T-helper 2 cell treated with Interferon-gamma antibody and Interleukin-4, amounts not matched to agents 5 μg/mL and 100 μg/mL, for 36 hours (primary cell): ENCODE results near the gene ZMYM2.

Experiments used
- DNase-seq: peaks from one replicate; pipeline ENCODE4 v3.0.0; 2021; ENCODE audit warnings: low spot score
- H3K27ac Mint-ChIP-seq: one replicate; pipeline ENCODE4 v1.8.0; 2021; ENCODE audit warnings: mild to moderate bottlenecking, mixed read lengths
- H3K27me3 Mint-ChIP-seq: one replicate; pipeline ENCODE4 v1.8.0; 2021; ENCODE audit warnings: low read depth, mixed read lengths
- H3K36me3 Mint-ChIP-seq: one replicate; pipeline ENCODE4 v1.8.0; 2021; ENCODE audit warnings: low read depth, mixed read lengths
- H3K4me1 Mint-ChIP-seq: one replicate; pipeline ENCODE4 v1.8.0; 2021; ENCODE audit warnings: low read depth, mixed read lengths
- H3K4me3 Mint-ChIP-seq: one replicate; pipeline ENCODE4 v1.8.0; 2022; ENCODE audit warnings: mild to moderate bottlenecking, moderate library complexity, mixed read lengths
- H3K9me3 Mint-ChIP-seq: one replicate; pipeline ENCODE4 v1.8.0; 2021; ENCODE audit warnings: mixed read lengths

The ZMYM2 gene

DNA sequence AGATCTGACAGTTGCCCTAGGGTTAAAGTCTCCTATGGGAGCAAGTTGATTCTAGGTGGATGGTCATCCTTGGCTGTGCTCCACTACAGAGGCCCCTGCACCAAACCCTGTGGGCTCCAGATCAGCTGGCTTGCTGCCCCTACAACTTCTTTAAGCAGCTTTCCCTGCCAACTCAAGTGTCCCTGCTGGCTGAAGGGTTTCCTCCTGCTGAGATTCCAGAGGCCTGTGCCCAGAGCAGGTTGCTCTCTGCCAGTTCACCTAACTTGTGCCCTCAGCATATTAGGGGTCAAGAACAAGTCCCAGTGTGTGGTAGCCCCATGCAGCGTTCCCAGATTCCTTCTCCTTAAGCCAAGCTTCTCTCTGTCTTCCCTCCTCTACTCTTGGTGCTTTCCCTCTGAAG, 85.6 kb downstream of the ZMYM2 start:
- DNase-seq = no peak
- peaks cover 16% of the 10 kb centered on the region for H3K4me1 Mint-ChIP-seq
- peaks cover 13% of the 10 kb centered on the region for H3K9me3 Mint-ChIP-seq
- no peaks in the 10 kb centered on the region for H3K27me3 Mint-ChIP-seq
- no peak overlapping the region for H3K4me3 Mint-ChIP-seq
- peak overlapping the region; percentile 61 for H3K27ac Mint-ChIP-seq
- peaks cover 50% of the 10 kb centered on the region for H3K36me3 Mint-ChIP-seq

DNA sequence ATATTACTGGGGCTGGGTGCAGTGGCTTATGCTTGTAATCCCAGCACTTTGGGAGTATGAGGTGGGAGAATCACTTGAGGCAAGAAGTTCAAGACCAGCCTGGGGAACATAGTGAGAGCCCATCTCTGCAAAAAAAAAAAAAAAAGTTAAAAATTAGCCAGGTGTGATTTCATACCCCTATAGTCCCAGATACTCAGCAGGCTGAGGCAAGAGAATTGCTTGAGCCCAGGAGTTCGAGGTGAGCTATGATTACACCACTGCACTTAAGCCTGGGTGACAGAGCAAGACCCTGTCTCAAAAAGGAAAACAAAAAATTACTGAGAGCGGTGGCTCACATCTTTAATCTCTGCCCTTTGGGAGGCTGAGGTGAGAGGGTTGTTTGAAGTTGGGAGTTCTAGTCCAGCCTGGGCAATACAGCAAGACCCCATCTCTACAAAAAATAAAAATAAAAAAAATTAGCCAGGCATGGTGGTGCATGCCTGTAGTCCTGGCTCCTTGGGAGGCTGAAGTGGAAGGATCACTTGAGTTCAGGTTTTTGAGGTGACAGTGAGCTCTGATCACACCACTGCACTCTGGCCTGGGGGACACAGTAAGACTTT, 87.5 kb downstream of the ZMYM2 start:
- Mint-ChIP-seq H3K36me3 (peaks cover 34% of the 10 kb centered on the region), H3K4me3 (no peak overlapping the region), H3K27ac (no peak overlapping the region), H3K4me1 (peaks cover 21% of the 10 kb centered on the region), H3K27me3 (no peaks in the 10 kb centered on the region), H3K9me3 (no peaks in the 10 kb centered on the region)
- DNase-seq = no peak

DNA sequence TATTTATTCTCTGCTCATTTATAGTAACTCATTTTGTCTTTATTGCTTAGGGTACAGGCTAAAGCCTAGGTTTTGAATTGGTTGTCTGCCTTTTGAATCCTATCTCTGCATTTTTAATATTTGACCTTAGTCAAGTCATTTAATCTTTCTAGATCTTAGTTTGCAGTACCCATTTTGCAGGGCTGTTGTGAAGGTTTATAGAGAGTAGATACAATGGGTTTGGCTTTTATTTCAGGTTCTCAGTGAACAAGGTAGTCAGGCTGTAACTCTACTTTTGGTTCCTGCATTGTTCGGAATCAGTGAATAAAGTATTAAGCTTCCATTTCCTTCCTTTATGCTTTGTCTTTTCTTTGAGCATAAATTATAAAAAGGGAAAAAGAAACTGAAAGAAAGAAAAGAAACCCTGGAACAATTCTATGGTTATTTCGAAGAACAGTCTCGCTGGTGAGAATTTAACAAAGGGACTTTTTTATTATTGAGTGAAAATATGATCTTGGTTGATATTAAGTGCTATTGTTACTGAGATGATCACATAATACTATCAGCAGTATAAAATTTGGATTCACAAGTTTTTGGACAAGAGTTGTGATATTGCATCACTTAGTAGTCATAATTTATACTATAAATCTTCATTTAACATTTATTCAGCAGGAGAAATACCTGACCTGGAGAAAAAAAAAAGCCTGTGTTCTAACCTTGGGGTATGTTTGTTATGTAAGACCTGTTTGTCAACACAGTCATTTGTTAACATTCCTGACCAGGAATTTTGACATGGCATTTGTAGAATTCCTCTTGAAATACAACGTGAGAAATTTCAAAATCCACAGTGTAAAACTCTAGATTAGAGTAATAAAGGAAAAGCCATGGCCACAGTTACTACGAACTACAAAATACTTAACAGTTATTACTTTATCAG, 91.3 kb downstream of the ZMYM2 start:
- peaks cover 16% of the 10 kb centered on the region for H3K4me1 Mint-ChIP-seq
- no peaks in the 10 kb centered on the region for H3K27me3 Mint-ChIP-seq
- H3K9me3 Mint-ChIP-seq = no peaks in the 10 kb centered on the region
- H3K4me3 Mint-ChIP-seq = peak overlapping the region; percentile 72
- peaks cover 24% of the 10 kb centered on the region for H3K36me3 Mint-ChIP-seq
- DNase-seq = no peak
- H3K27ac Mint-ChIP-seq = peak overlapping the region; percentile 76

DNA sequence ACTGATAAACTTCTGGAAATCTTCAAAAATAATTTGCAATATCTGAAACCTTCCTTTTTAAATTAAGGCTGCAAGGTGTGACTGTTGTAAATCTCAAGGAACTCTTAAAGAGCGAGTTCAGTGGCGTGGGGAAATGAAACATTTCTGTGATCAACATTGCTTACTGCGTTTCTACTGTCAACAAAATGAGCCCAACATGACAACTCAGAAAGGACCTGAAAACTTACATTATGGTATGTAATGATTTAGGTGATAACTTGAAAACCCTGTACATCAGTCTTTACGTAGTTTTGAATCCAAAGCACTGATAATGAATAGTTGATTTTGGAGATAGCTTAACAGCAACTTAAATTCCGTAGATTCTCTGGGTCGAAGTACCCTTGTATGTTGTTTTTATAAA, 92.8 kb downstream of the ZMYM2 start:
- no peak overlapping the region for H3K4me3 Mint-ChIP-seq
- H3K4me1 Mint-ChIP-seq = peaks cover 16% of the 10 kb centered on the region
- H3K36me3 Mint-ChIP-seq = peaks cover 34% of the 10 kb centered on the region
- DNase-seq = no peak
- H3K27ac Mint-ChIP-seq = no peak overlapping the region
- H3K27me3 Mint-ChIP-seq = no peaks in the 10 kb centered on the region
- H3K9me3 Mint-ChIP-seq = no peaks in the 10 kb centered on the region

DNA sequence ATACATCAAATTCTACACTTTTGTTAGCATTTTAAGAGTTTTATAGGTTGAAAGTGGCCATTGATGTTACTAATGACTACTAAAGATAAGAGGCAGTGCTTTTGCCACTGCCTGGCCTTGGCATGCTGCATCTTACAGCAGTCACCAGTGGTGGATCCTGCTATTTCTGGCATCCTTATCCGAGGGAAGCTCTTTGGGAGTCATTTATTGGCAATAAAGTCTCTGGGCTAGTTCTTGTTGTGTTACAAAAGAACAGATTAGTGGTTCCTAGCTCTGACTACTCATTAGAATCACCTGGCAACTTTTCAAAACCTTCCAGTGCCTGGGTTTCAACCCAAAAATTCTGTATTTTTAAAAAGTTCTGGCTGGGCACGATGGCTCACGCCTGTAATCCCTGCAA, 94.5 kb downstream of the ZMYM2 start:
- H3K36me3 Mint-ChIP-seq = peaks cover 38% of the 10 kb centered on the region

DNA sequence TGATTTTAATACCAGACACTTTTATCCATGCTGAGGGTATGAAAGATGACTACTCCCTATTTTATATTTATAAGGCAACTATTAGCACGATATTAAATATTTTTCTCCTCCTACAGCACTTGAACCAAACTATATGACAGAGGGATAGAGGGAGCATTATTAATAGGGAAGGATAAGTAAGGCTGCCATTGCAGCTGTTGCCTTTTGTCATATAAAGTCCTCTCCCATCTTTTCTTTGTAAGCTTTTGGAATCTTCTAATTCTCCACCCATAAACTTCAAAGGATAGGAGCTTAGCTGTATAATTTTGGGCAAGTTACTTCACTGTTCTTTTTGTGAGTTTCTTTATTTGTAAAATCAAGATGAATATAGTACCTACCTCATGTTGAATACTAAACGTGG, 95.4 kb downstream of the ZMYM2 start:
- H3K27ac Mint-ChIP-seq = no peak overlapping the region
- H3K4me1 Mint-ChIP-seq = peaks cover 14% of the 10 kb centered on the region
- no peak overlapping the region for H3K4me3 Mint-ChIP-seq
- no peaks in the 10 kb centered on the region for H3K9me3 Mint-ChIP-seq
- no peak for DNase-seq
- no peaks in the 10 kb centered on the region for H3K27me3 Mint-ChIP-seq
- H3K36me3 Mint-ChIP-seq = peaks cover 35% of the 10 kb centered on the region

More for the DNA sequence above, 94.5 kb downstream of the ZMYM2 start:
- no peaks in the 10 kb centered on the region for H3K9me3 Mint-ChIP-seq
- H3K4me3 Mint-ChIP-seq = no peak overlapping the region
- DNase-seq = no peak
- H3K4me1 Mint-ChIP-seq = peaks cover 16% of the 10 kb centered on the region
- no peak overlapping the region for H3K27ac Mint-ChIP-seq
- no peaks in the 10 kb centered on the region for H3K27me3 Mint-ChIP-seq

DNA sequence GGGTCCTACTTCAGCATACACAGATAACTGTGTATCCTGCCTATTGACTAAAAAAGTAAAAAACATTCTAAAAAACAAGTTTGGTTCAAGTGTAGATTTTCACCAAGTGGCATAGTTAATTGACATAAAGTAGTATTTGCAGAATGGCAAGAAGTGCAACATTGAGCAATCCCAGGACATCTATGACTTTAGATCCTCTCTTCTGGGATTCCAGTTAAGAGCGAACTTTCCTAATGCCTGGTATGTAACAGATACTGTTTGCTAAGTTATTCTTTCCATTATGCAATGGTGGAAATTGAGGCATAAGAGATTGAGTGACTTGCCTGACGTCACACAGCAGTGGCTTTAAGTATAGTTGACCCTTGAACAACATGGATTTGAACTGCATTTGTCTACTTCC, 96.1 kb downstream of the ZMYM2 start:
- Mint-ChIP-seq H3K9me3 (no peaks in the 10 kb centered on the region), H3K4me1 (peaks cover 7% of the 10 kb centered on the region), H3K36me3 (peaks cover 35% of the 10 kb centered on the region), H3K4me3 (no peak overlapping the region), H3K27ac (no peak overlapping the region), H3K27me3 (no peaks in the 10 kb centered on the region)
- DNase-seq = no peak

DNA sequence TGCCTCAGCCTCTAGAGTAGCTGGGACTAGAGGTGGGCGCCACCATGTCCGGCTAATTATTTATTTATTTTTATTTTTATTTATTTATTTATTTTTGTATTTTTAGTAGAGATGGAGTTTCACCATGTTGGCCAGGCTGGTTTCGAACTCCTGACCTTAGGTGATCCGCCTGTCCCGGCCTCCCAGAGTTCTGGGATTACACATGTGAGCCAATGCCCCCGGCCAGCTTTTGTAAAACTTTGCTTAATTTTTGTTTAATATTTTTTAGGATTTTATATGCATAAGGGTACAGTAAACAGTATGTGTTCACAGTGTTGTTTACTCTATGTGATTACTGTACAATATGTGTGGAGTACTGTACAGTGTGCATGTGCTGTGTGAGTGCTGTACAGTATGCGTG, 98.7 kb downstream of the ZMYM2 start:
- no peaks in the 10 kb centered on the region for H3K27me3 Mint-ChIP-seq
- DNase-seq = no peak
- no peaks in the 10 kb centered on the region for H3K9me3 Mint-ChIP-seq
- H3K27ac Mint-ChIP-seq = no peak overlapping the region
- no peak overlapping the region for H3K4me3 Mint-ChIP-seq
- H3K36me3 Mint-ChIP-seq = peaks cover 31% of the 10 kb centered on the region
- peaks cover 3% of the 10 kb centered on the region for H3K4me1 Mint-ChIP-seq

DNA sequence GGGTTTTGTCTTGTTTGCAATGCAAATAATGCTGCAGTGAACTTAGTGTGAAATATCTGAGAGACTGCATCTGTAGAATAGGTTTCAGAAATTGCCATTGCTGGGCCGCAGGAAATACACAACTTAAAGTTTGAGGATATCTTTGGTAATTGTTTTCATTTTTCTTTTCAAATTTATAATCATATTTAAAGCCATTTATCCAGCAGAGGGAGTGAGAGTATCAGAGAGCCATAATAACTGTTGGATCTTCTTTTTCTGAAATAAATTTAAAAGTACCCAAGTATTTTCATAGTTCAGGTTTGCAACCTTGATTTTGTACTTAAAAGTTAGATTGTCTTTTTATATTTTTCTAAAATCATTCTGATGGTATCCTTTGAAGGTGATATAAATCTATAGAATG, 99.4 kb downstream of the ZMYM2 start:
- peaks cover 25% of the 10 kb centered on the region for H3K36me3 Mint-ChIP-seq
- no peak for DNase-seq
- H3K4me1 Mint-ChIP-seq = peaks cover 3% of the 10 kb centered on the region
- H3K27me3 Mint-ChIP-seq = no peaks in the 10 kb centered on the region
- no peak overlapping the region for H3K4me3 Mint-ChIP-seq
- no peaks in the 10 kb centered on the region for H3K9me3 Mint-ChIP-seq
- no peak overlapping the region for H3K27ac Mint-ChIP-seq

DNA sequence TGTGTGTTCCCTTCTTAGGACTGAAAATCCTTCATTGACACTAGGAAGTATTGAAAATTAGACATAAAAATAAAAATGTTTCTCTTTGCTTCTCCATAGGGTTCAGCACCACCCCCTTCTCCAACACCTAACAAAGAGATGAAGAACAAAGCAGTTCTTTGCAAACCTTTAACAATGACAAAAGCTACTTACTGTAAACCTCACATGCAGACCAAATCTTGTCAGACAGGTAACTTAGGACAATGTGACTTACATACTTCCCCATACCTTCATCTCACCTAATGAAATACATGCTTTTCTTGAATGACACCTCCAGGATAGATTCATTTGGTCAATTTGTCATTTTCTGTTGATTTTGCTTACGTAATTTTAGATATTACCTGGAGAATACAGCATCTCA, 99.9 kb downstream of the ZMYM2 start:
- Mint-ChIP-seq H3K27ac (no peak overlapping the region), H3K36me3 (peaks cover 27% of the 10 kb centered on the region), H3K4me3 (no peak overlapping the region), H3K4me1 (peaks cover 3% of the 10 kb centered on the region), H3K9me3 (no peaks in the 10 kb centered on the region), H3K27me3 (no peaks in the 10 kb centered on the region)
- DNase-seq = no peak

DNA sequence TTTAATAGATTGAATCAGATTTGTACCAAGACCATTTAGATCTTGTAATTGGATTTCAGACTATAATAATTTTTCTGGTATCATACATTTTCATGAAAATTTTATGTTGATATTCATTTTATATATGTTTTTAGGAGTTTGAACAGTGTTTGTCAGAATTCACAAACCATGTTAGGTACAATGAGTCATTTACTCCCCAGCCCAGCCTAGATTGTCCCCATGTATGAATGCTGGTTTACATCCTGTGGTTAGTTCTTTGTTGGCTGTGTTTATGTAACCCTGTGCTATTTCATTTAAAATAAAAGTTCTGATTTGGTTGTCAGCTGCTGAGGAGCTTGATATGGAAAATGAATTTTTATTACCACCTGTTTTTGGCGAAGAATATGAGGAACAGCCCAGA, 105.6 kb downstream of the ZMYM2 start:
- DNase-seq = no peak
- Mint-ChIP-seq H3K27ac (no peak overlapping the region), H3K4me1 (peaks cover 4% of the 10 kb centered on the region), H3K36me3 (peaks cover 37% of the 10 kb centered on the region), H3K4me3 (no peak overlapping the region), H3K27me3 (no peaks in the 10 kb centered on the region), H3K9me3 (no peaks in the 10 kb centered on the region)

DNA sequence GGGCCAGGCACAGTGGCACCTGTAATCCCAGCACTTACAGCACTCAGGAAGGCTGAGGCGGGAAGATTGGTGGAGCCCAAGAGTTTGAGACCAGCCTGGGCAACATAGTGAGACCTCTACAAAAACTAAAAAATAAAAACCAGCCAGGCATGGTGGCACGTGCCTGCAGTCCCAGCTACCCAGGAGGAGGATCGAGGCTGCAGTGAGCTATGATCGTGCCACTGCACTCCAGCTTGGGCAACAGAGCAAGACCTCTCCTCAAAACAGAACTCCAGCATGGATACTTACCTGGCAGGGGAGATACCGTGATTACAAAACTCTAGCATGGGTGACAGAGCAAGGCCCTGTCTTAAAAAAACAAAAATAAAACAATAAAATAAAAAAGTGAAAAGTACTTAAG, 107.0 kb downstream of the ZMYM2 start:
- Mint-ChIP-seq H3K36me3 (peaks cover 36% of the 10 kb centered on the region), H3K4me1 (peaks cover 7% of the 10 kb centered on the region), H3K27ac (no peak overlapping the region), H3K4me3 (no peak overlapping the region), H3K27me3 (no peaks in the 10 kb centered on the region), H3K9me3 (no peaks in the 10 kb centered on the region)
- no peak for DNase-seq

DNA sequence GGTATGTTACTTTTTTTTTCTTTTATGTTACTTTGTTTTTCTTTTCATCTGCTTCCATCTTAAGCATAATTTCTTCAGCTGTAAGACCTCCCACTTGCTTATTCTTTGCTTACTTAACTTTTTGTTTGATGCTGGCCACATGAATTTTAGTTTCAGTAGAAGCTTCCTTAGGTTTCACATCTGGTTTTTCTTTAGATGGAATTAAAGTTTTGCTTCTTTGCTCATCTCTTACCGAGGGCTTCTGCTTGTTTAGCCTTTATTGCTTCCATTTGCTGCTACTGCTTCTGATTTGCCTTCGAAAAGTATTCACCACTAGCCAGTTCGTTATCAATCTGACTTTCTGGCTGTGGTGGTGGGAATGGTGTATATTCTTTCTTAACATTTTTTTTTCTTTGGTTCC, 111.4 kb downstream of the ZMYM2 start:
- peaks cover 15% of the 10 kb centered on the region for H3K4me1 Mint-ChIP-seq
- H3K4me3 Mint-ChIP-seq = no peak overlapping the region
- no peak overlapping the region for H3K27ac Mint-ChIP-seq
- H3K27me3 Mint-ChIP-seq = no peaks in the 10 kb centered on the region
- H3K36me3 Mint-ChIP-seq = peaks cover 48% of the 10 kb centered on the region
- DNase-seq = no peak
- H3K9me3 Mint-ChIP-seq = no peaks in the 10 kb centered on the region

DNA sequence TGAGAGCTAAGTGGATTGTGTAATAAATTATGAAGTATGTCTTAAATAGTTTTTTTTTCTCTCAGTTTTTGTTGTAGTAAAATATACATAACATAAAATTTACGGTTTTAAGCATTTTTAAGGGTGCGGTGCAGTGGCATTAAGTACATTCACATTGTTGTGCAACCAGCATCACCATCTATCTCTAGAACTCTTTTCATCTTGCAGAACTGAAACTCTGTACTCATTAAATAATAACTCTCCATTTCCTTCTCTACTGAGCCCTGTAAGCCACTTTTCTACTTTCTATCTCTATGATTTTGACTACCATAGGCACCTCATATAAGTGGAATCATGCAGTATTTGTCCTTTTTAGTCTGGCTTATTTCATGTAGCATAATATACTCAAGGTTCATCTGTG, 115.2 kb downstream of the ZMYM2 start:
- peaks cover 19% of the 10 kb centered on the region for H3K4me1 Mint-ChIP-seq
- H3K27me3 Mint-ChIP-seq = no peaks in the 10 kb centered on the region
- H3K9me3 Mint-ChIP-seq = no peaks in the 10 kb centered on the region
- H3K27ac Mint-ChIP-seq = no peak overlapping the region
- DNase-seq = no peak
- H3K4me3 Mint-ChIP-seq = no peak overlapping the region
- H3K36me3 Mint-ChIP-seq = peaks cover 37% of the 10 kb centered on the region
